ENCODE data around the gene AJAP1. TPM values are rescaled to one million over a fixed set of nuclear protein-coding genes. Genes with fewer than 3 reads are reported as not detected.

AJAP1 gene
- total and polyA plus RNA-seq, 2 of the 13 experiments (the other 11 are each of a cell fraction or from before 2014, with no cell fraction given), result not detected

- Histone ChIP-seq H3K9me3 (ENCODE audit: low read length) (peaks cover 5% of the 10 kb centered on the region; the same call in 1 of the 2 replicates), H3K4me2 (ENCODE audit: low read depth, low read length) (no peak overlapping the region), H2AFZ (ENCODE audit: low read length) (no peak overlapping the region), H3K36me3 (replicated peaks in 1 of 2; ENCODE audit: control insufficient read depth in 1 of 2, insufficient read depth in 2 of 2, low read length in 2 of 2) (no peaks in the 10 kb centered on the region), H3K9ac (ENCODE audit: insufficient read depth, low read depth, low read length) (no peak overlapping the region), H3K4me3 (replicated peaks in 1 of 3; ENCODE audit: insufficient read depth in 1 of 3, low read depth in 2 of 3, low read length in 3 of 3) (no peak overlapping the region), H3K27me3 (ENCODE audit: control insufficient read depth in 1 of 2, insufficient read depth in 2 of 2, low read length in 2 of 2) (peaks cover 1 to 7% of the 10 kb centered on the region in 2 experiments; a peak in 2 of 5 replicates), H4K20me1 (ENCODE audit: insufficient read depth, low read length) (no peaks in the 10 kb centered on the region), H3K79me2 (ENCODE audit: insufficient read depth, low read length) (no peaks in the 10 kb centered on the region), H3K4me1 (ENCODE audit: insufficient read depth, low read length) (peaks cover 15% of the 10 kb centered on the region; the same call in 1 of the 2 replicates), H3K27ac (ENCODE audit: extremely low read length, insufficient read depth, low read length) (no peak overlapping the region)
- no peak for ATAC-seq
- WGBS (ENCODE audit: low lambda C conversion rate), result 35% methylated on average over 14 of the region's 21 CpGs
- BruUV-seq (replicated peaks), result no TSS peak
- no peak for TF ChIP-seq PRPF4 (IDR thresholded peaks at IDR 0.05; ENCODE audit: low read depth, low read length, poor library complexity, severe bottlenecking)
- ChIA-PET POLR2A (no interaction called here), CTCF (ENCODE audit: low intra/inter-chr PET ratio, low total read pairs) (no interaction called here)
- DNase-seq (ENCODE audit: low spot score), result no peak
- intact Hi-C loops (cut with micrococcal nuclease; ENCODE audit: unreplicated experiment), result no loop called here
- in situ Hi-C loops (cut with HindIII; ENCODE audit: extremely low pct_ligation_motif_present, low pct_unique_long_range_greater_than_20kb), result no loop called here
- FAIRE-seq, result no peak
Measured at GRCh38 chr1:4675454-4676186, 21.2 kb downstream of the AJAP1 start.

- Histone ChIP-seq H2AFZ (ENCODE audit: low read length) (no peak overlapping the region), H4K20me1 (ENCODE audit: insufficient read depth, low read length) (no peaks in the 10 kb centered on the region), H3K79me2 (ENCODE audit: insufficient read depth, low read length) (no peaks in the 10 kb centered on the region), H3K9ac (ENCODE audit: insufficient read depth, low read depth, low read length) (no peak overlapping the region), H3K4me3 (replicated peaks in 1 of 3; ENCODE audit: insufficient read depth in 1 of 3, low read depth in 2 of 3, low read length in 3 of 3) (no peak overlapping the region), H3K9me3 (ENCODE audit: low read length) (peaks cover 5% of the 10 kb centered on the region; the same call in 1 of the 2 replicates), H3K4me2 (ENCODE audit: low read depth, low read length) (no peak overlapping the region), H3K27me3 (ENCODE audit: control insufficient read depth in 1 of 2, insufficient read depth in 2 of 2, low read length in 2 of 2) (peaks cover 1 to 7% of the 10 kb centered on the region in 2 experiments; a peak in 2 of 5 replicates), H3K4me1 (ENCODE audit: insufficient read depth, low read length) (peaks cover 15% of the 10 kb centered on the region; the same call in 1 of the 2 replicates), H3K27ac (ENCODE audit: extremely low read length, insufficient read depth, low read length) (no peak overlapping the region), H3K36me3 (replicated peaks in 1 of 2; ENCODE audit: control insufficient read depth in 1 of 2, insufficient read depth in 2 of 2, low read length in 2 of 2) (no peaks in the 10 kb centered on the region)
- ATAC-seq (no peak), DNase-seq (ENCODE audit: low spot score) (no peak), FAIRE-seq (no peak)
- WGBS (ENCODE audit: low lambda C conversion rate), result 36% methylated on average over 9 of the region's 9 CpGs
- BruUV-seq (replicated peaks), result no TSS peak
- ChIA-PET POLR2A (no interaction called here), CTCF (ENCODE audit: low intra/inter-chr PET ratio, low total read pairs) (no interaction called here)
- in situ Hi-C loops (cut with HindIII; ENCODE audit: extremely low pct_ligation_motif_present, low pct_unique_long_range_greater_than_20kb) (no loop called here), intact Hi-C loops (cut with micrococcal nuclease; ENCODE audit: unreplicated experiment) (no loop called here)
- no peak for TF ChIP-seq ZNF788 (CRISPR knock-in tag; IDR thresholded peaks at IDR 0.05; ENCODE audit: borderline replicate concordance)
- no peak for TF ChIP-seq HNRNPLL (IDR thresholded peaks at IDR 0.05; ENCODE audit: low read depth, low read length, poor library complexity, severe bottlenecking)
- no peak for TF ChIP-seq GATAD1 (CRISPR knock-in tag; IDR thresholded peaks at IDR 0.05)
- no peak for TF ChIP-seq SATB2 (CRISPR knock-in tag; IDR thresholded peaks at IDR 0.05)
- TF ChIP-seq, protein P1, sequence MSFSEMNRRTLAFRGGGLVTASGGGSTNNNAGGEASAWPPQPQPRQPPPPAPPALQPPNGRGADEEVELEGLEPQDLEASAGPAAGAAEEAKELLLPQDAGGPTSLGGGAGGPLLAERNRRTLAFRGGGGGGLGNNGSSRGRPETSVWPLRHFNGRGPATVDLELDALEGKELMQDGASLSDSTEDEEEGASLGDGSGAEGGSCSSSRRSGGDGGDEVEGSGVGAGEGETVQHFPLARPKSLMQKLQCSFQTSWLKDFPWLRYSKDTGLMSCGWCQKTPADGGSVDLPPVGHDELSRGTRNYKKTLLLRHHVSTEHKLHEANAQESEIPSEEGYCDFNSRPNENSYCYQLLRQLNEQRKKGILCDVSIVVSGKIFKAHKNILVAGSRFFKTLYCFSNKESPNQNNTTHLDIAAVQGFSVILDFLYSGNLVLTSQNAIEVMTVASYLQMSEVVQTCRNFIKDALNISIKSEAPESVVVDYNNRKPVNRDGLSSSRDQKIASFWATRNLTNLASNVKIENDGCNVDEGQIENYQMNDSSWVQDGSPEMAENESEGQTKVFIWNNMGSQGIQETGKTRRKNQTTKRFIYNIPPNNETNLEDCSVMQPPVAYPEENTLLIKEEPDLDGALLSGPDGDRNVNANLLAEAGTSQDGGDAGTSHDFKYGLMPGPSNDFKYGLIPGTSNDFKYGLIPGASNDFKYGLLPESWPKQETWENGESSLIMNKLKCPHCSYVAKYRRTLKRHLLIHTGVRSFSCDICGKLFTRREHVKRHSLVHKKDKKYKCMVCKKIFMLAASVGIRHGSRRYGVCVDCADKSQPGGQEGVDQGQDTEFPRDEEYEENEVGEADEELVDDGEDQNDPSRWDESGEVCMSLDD (CRISPR knock-in tag; IDR thresholded peaks at IDR 0.05; ENCODE audit: borderline replicate concordance), result no peak
- no peak for TF ChIP-seq ZNF790 (CRISPR knock-in tag; IDR thresholded peaks at IDR 0.05; ENCODE audit: borderline replicate concordance)
- TF ChIP-seq ARID3A (IDR thresholded peaks at IDR 0.05; ENCODE audit: low read depth, low read length), result no peak
- no peak for TF ChIP-seq PHF21A (CRISPR knock-in tag; IDR thresholded peaks at IDR 0.05)
- TF ChIP-seq STAG1 (CRISPR knock-in tag; IDR thresholded peaks at IDR 0.05), result no peak
- TF ChIP-seq ZBTB38 (CRISPR knock-in tag; IDR thresholded peaks at IDR 0.05), result no peak
- TF ChIP-seq SP4 (CRISPR knock-in tag; IDR thresholded peaks at IDR 0.05), result no peak
- TF ChIP-seq FOSL2 (CRISPR knock-in tag; IDR thresholded peaks at IDR 0.05), result no peak
- TF ChIP-seq KAT7 (CRISPR knock-in tag; IDR thresholded peaks at IDR 0.05; ENCODE audit: borderline replicate concordance), result no peak
- TF ChIP-seq ZNF468 (CRISPR knock-in tag; IDR thresholded peaks at IDR 0.05), result no peak
Measured at GRCh38 chr1:4676253-4676652, 21.8 kb downstream of the AJAP1 start.
